Mesothelial cell of epicardium (in vitro differentiated cells): ENCODE results near the gene RBP3. TPM values are rescaled to one million over a fixed set of nuclear protein-coding genes. Genes with fewer than 3 reads are reported as not detected.
A peak's percentile ranks its signal among the peaks of the same experiment; 100 is the strongest.

ENCODE experiments used
- DNase-seq, 2 experiments: peaks; one replicate each; pipeline ENCODE4 v3.0.0; 2021; ENCODE audit warnings: low spot score in 2 of 2; ENCODE audit not compliant: unreplicated experiment in 2 of 2
- H3K27ac Mint-ChIP-seq: 2 replicates; pipeline ENCODE4 v1.8.0; 2021; ENCODE audit warnings: mixed read lengths
- H3K27me3 Mint-ChIP-seq: 2 replicates; pipeline ENCODE4 v1.8.0; 2021; ENCODE audit warnings: low read depth, mixed read lengths
- H3K36me3 Mint-ChIP-seq: 2 replicates; pipeline ENCODE4 v1.8.0; 2021; ENCODE audit warnings: mixed read lengths
- H3K4me1 Mint-ChIP-seq: 2 replicates; pipeline ENCODE4 v1.8.0; 2021; ENCODE audit warnings: mixed read lengths
- H3K4me3 Mint-ChIP-seq: 2 replicates; pipeline ENCODE4 v1.8.0; 2021; ENCODE audit warnings: mild to moderate bottlenecking, moderate library complexity, mixed read lengths
- H3K9me3 Mint-ChIP-seq: 2 replicates; pipeline ENCODE4 v1.8.0; 2021; ENCODE audit warnings: mixed read lengths
- CTCF ChIP-seq: fragments of 200-600 bp; sonication (generic); IDR thresholded peaks from one replicate; pipeline ENCODE4 v1.5.0; 2021; ENCODE audit warnings: antibody characterized with exemption; ENCODE audit not compliant: unreplicated experiment
- total RNA-seq: library from RNA; stranded (reverse); gene quantifications from 3 replicates; pipeline ENCODE4 v1.2.1, GENCODE V29; 2021

RBP3 gene
- total RNA-seq, 1 donor from 2014 or later: not detected

- H3K4me1 Mint-ChIP-seq: peaks cover 8% of the 10 kb centered on the region
- no peak overlapping the region for H3K27ac Mint-ChIP-seq
- no peaks in the 10 kb centered on the region for H3K9me3 Mint-ChIP-seq
- TF ChIP-seq CTCF: no peak
- no peaks in the 10 kb centered on the region for H3K36me3 Mint-ChIP-seq
- peak in 1 of 2 experiments; percentile 26 for DNase-seq
- no peak overlapping the region for H3K4me3 Mint-ChIP-seq
- H3K27me3 Mint-ChIP-seq: peaks cover 28% of the 10 kb centered on the region
Observed at GRCh38 chr10:47376522-47377220, 28.5 kb downstream of the RBP3 start.

GRCh38 chr10:47378183-47378510, 30.0 kb downstream of the RBP3 start:
- H3K27me3 Mint-ChIP-seq: peaks cover 36% of the 10 kb centered on the region
- H3K4me1 Mint-ChIP-seq: peaks cover 8% of the 10 kb centered on the region
- peak in 1 of 2 experiments; percentile 33 for DNase-seq
- H3K4me3 Mint-ChIP-seq: no peak overlapping the region
- no peaks in the 10 kb centered on the region for H3K36me3 Mint-ChIP-seq
- no peak overlapping the region for H3K27ac Mint-ChIP-seq
- no peak for TF ChIP-seq CTCF
- H3K9me3 Mint-ChIP-seq: no peaks in the 10 kb centered on the region

- Mint-ChIP-seq H3K27ac (no peak overlapping the region), H3K4me1 (peaks cover 15% of the 10 kb centered on the region), H3K4me3 (no peak overlapping the region), H3K9me3 (no peaks in the 10 kb centered on the region), H3K27me3 (peaks cover 40% of the 10 kb centered on the region), H3K36me3 (no peaks in the 10 kb centered on the region)
- TF ChIP-seq CTCF: no peak
- DNase-seq: peak in 1 of 2 experiments; percentile 17
Observed at GRCh38 chr10:47378606-47379444, 30.7 kb downstream of the RBP3 start.

GRCh38 chr10:47379445-47379785, 31.3 kb downstream of the RBP3 start:
- DNase-seq: peak in 1 of 2 experiments; percentile 20
- peaks cover 17% of the 10 kb centered on the region for H3K4me1 Mint-ChIP-seq
- H3K27ac Mint-ChIP-seq: no peak overlapping the region
- H3K4me3 Mint-ChIP-seq: no peak overlapping the region
- H3K36me3 Mint-ChIP-seq: no peaks in the 10 kb centered on the region
- no peaks in the 10 kb centered on the region for H3K9me3 Mint-ChIP-seq
- TF ChIP-seq CTCF: no peak
- H3K27me3 Mint-ChIP-seq: peaks cover 40% of the 10 kb centered on the region

GRCh38 chr10:47379901-47380300, 31.7 kb downstream of the RBP3 start:
- DNase-seq: peak in 1 of 2 experiments; percentile 22
- no peaks in the 10 kb centered on the region for H3K36me3 Mint-ChIP-seq
- no peaks in the 10 kb centered on the region for H3K9me3 Mint-ChIP-seq
- H3K4me3 Mint-ChIP-seq: no peak overlapping the region
- peaks cover 40% of the 10 kb centered on the region for H3K27me3 Mint-ChIP-seq
- no peak for TF ChIP-seq CTCF
- H3K4me1 Mint-ChIP-seq: peaks cover 18% of the 10 kb centered on the region
- no peak overlapping the region for H3K27ac Mint-ChIP-seq
